NCI-H1694 treated with DMSO at 0.1 percent for 48 hours (cell line): ENCODE measurements around the gene CDKN3.

Experiments used
- DNase-seq: peaks from one replicate; lab custom pipeline; 2025; lab: John Stamatoyannopoulos, UW

CDKN3 gene

GRCh38 chr14:54396493-54397335 is at the start of gene CDKN3:
Gene CDKN3 (plus strand): TSS chr14:54397007. CDS start chr14:54397069, 62 bp downstream.
- DNase-seq, result peak; percentile 98

- DNase-seq, result no peak
Observed at GRCh38 chr14:54347044-54347443, 49.8 kb upstream of the CDKN3 start.

GRCh38 chr14:54348001-54348611 is 48.7 kb upstream of the CDKN3 start:
- peak; percentile 89 for DNase-seq

GRCh38 chr14:54348923-54349620 is 47.7 kb upstream of the CDKN3 start:
- no peak for DNase-seq

GRCh38 chr14:54349713-54350112 is 47.1 kb upstream of the CDKN3 start:
- no peak for DNase-seq

- no peak for DNase-seq
Observed at GRCh38 chr14:54350203-54350602, 46.6 kb upstream of the CDKN3 start.

- no peak for DNase-seq
Observed at GRCh38 chr14:54353266-54353665, 43.5 kb upstream of the CDKN3 start.

GRCh38 chr14:54353694-54354093 is 43.1 kb upstream of the CDKN3 start:
- DNase-seq, result no peak

- no peak for DNase-seq
Observed at GRCh38 chr14:54354096-54354495, 42.7 kb upstream of the CDKN3 start.

- DNase-seq, result no peak
Observed at GRCh38 chr14:54354968-54355641, 41.7 kb upstream of the CDKN3 start.

- no peak for DNase-seq
Observed at GRCh38 chr14:54355698-54356097, 41.1 kb upstream of the CDKN3 start.

GRCh38 chr14:54356172-54356571 is 40.6 kb upstream of the CDKN3 start:
- DNase-seq, result no peak

- no peak for DNase-seq
Observed at GRCh38 chr14:54360667-54361066, 36.1 kb upstream of the CDKN3 start.

- no peak for DNase-seq
Observed at GRCh38 chr14:54362089-54362504, 34.7 kb upstream of the CDKN3 start.

- DNase-seq, result no peak
Observed at GRCh38 chr14:54362759-54363437, 33.9 kb upstream of the CDKN3 start.

GRCh38 chr14:54364555-54365415 is 32.0 kb upstream of the CDKN3 start:
- DNase-seq, result no peak

- no peak for DNase-seq
Observed at GRCh38 chr14:54366736-54367735, 29.8 kb upstream of the CDKN3 start.

- no peak for DNase-seq
Observed at GRCh38 chr14:54368291-54368690, 28.5 kb upstream of the CDKN3 start.

- no peak for DNase-seq
Observed at GRCh38 chr14:54369343-54369742, 27.5 kb upstream of the CDKN3 start.
